Measurements from ENCODE around the gene KLRK1.

KLRK1 gene

GRCh38 chr12:10361622-10362021 lies 28.2 kb downstream of the KLRK1 start:
- H3K4me1 ChIP-seq (ENCODE audit: control insufficient read depth, insufficient read depth, low read length): peaks cover 18% of the 10 kb centered on the region
- H3K9me3 ChIP-seq (ENCODE audit: control insufficient read depth, insufficient read depth, low read depth, low read length): no peaks in the 10 kb centered on the region
- H3K27ac ChIP-seq (ENCODE audit: extremely low read depth, low read depth, low read length): peak overlapping the region; percentile 95
- ChIA-PET CTCF (interaction anchor here (1.0 kb wide), 1 partner anchor 199 kb away, joined by 3 read pairs; no protein-coding TSS in a partner anchor), POLR2A (interaction anchor here (0.9 kb wide), 1 partner anchor 31 kb away, joined by 3 read pairs; no protein-coding TSS in a partner anchor)
- H3K4me3 ChIP-seq (ENCODE audit: low read depth, low read length): no peak overlapping the region
- no peaks in the 10 kb centered on the region for H3K36me3 ChIP-seq (ENCODE audit: control insufficient read depth in 2 of 2, insufficient read depth in 1 of 2, low read length in 2 of 2)
- no peak for TF ChIP-seq ZNF274 (IDR thresholded peaks at IDR 0.05; ENCODE audit: low read length)
- TF ChIP-seq ZNF274 (tag by site-specific recombination; IDR thresholded peaks at IDR 0.05; ENCODE audit: borderline replicate concordance): no peak
- TF ChIP-seq ZNF623 (tag by site-specific recombination; IDR thresholded peaks at IDR 0.05): no peak
- no peak for TF ChIP-seq ZNF48 (tag by site-specific recombination; IDR thresholded peaks at IDR 0.05)
- TF ChIP-seq ZNF324 (tag by site-specific recombination; IDR thresholded peaks at IDR 0.05): no peak
- peak; percentile 36; the same call in 1 of the 2 replicates for TF ChIP-seq OVOL3 (tag by site-specific recombination; IDR thresholded peaks at IDR 0.05)
- no peak for TF ChIP-seq ZNF362 (tag by site-specific recombination; IDR thresholded peaks at IDR 0.05)
- peak; percentile 66 for TF ChIP-seq ZNF558 (tag by site-specific recombination; IDR thresholded peaks at IDR 0.05)
- TF ChIP-seq ZNF202 (tag by site-specific recombination; IDR thresholded peaks at IDR 0.05; ENCODE audit: borderline replicate concordance): no peak
- TF ChIP-seq ZBTB17 (tag by site-specific recombination; IDR thresholded peaks at IDR 0.05): peak; percentile 33; the same call in 1 of the 2 replicates
- no peak for TF ChIP-seq ZBTB10 (tag by site-specific recombination; IDR thresholded peaks at IDR 0.05)
- TF ChIP-seq OSR2 (tag by site-specific recombination; IDR thresholded peaks at IDR 0.05): peak; percentile 100
- TF ChIP-seq ZFP69B (tag by site-specific recombination; IDR thresholded peaks at IDR 0.05): no peak
- TF ChIP-seq ZNF341 (tag by site-specific recombination; IDR thresholded peaks at IDR 0.05; ENCODE audit: low read depth): no peak
- TF ChIP-seq ZNF624 (tag by site-specific recombination; IDR thresholded peaks at IDR 0.05): no peak
- TF ChIP-seq ZNF837 (tag by site-specific recombination; IDR thresholded peaks at IDR 0.05): no peak
- peak; percentile 45; the same call in 1 of the 2 replicates for TF ChIP-seq MZF1 (tag by site-specific recombination; IDR thresholded peaks at IDR 0.05; ENCODE audit: borderline replicate concordance)
- TF ChIP-seq YY2 (tag by site-specific recombination; IDR thresholded peaks at IDR 0.05): no peak
- peak; percentile 62 for TF ChIP-seq ZXDB (tag by site-specific recombination; IDR thresholded peaks at IDR 0.05)
- TF ChIP-seq ZNF629 (tag by site-specific recombination; IDR thresholded peaks at IDR 0.05): peak; percentile 48; the same call in 1 of the 2 replicates
- TF ChIP-seq ZNF2 (tag by site-specific recombination; IDR thresholded peaks at IDR 0.05): peak; percentile 55; the same call in 1 of the 2 replicates
- no peak for TF ChIP-seq ZNF433 (tag by site-specific recombination; IDR thresholded peaks at IDR 0.05; ENCODE audit: low read depth)
- TF ChIP-seq ZBTB48 (tag by site-specific recombination; IDR thresholded peaks at IDR 0.05): no peak
- TF ChIP-seq IKZF3 (tag by site-specific recombination; IDR thresholded peaks at IDR 0.05): peak; percentile 95
- TF ChIP-seq RBAK (tag by site-specific recombination; IDR thresholded peaks at IDR 0.05): no peak
- TF ChIP-seq ZEB2 (tag by site-specific recombination; IDR thresholded peaks at IDR 0.05): peak; percentile 35; the same call in 1 of the 2 replicates
- TF ChIP-seq WT1 (tag by site-specific recombination; IDR thresholded peaks at IDR 0.05): no peak
- peak; percentile 93 for TF ChIP-seq ZBTB44 (tag by site-specific recombination; IDR thresholded peaks at IDR 0.05)
- peak; percentile 72 for TF ChIP-seq ZNF335 (tag by site-specific recombination; conservative IDR thresholded peaks at IDR 0.05)
- TF ChIP-seq PRDM6 (tag by site-specific recombination; IDR thresholded peaks at IDR 0.05): peak; percentile 95
- TF ChIP-seq PRDM4 (tag by site-specific recombination; IDR thresholded peaks at IDR 0.05): peak; percentile 86
- TF ChIP-seq GLI4 (tag by site-specific recombination; IDR thresholded peaks at IDR 0.05): no peak

All from HEK293 (cell line).